Measurements from ENCODE around the gene RAPGEF6.
"Not testable (repeated sequence)": the region's sequence is repeated elsewhere in the genome, so short reads cannot be mapped to it uniquely, and the experiment has no call there.

RAPGEF6 gene

GRCh38 chr5:131386124-131386523 is 248.9 kb downstream of the RAPGEF6 start:
- Mint-ChIP-seq H3K4me1 (ENCODE audit: low read depth) (peaks cover 74% of the 10 kb centered on the region), H3K36me3 (ENCODE audit: low read depth) (peaks cover 46% of the 10 kb centered on the region), H3K9me3 (no peaks in the 10 kb centered on the region), H3K27ac (peak overlapping the region; percentile 46), H3K4me3 (no peak overlapping the region), H3K27me3 (ENCODE audit: low read depth) (no peaks in the 10 kb centered on the region)

- peaks cover 73% of the 10 kb centered on the region for H3K4me1 Mint-ChIP-seq (ENCODE audit: low read depth)
- H3K36me3 Mint-ChIP-seq (ENCODE audit: low read depth), result peaks cover 43% of the 10 kb centered on the region
- peak overlapping the region; percentile 68 for H3K27ac Mint-ChIP-seq
- H3K27me3 Mint-ChIP-seq (ENCODE audit: low read depth), result no peaks in the 10 kb centered on the region
- H3K9me3 Mint-ChIP-seq, result no peaks in the 10 kb centered on the region
- peak overlapping the region; percentile 39 for H3K4me3 Mint-ChIP-seq
Observed at GRCh38 chr5:131384616-131385214, 250.3 kb downstream of the RAPGEF6 start.

GRCh38 chr5:131384173-131384572 is 250.9 kb downstream of the RAPGEF6 start:
- H3K9me3 Mint-ChIP-seq, result no peaks in the 10 kb centered on the region
- peak overlapping the region; percentile 68 for H3K27ac Mint-ChIP-seq
- peak overlapping the region; percentile 39 for H3K4me3 Mint-ChIP-seq
- peaks cover 38% of the 10 kb centered on the region for H3K36me3 Mint-ChIP-seq (ENCODE audit: low read depth)
- peaks cover 71% of the 10 kb centered on the region for H3K4me1 Mint-ChIP-seq (ENCODE audit: low read depth)
- no peaks in the 10 kb centered on the region for H3K27me3 Mint-ChIP-seq (ENCODE audit: low read depth)

GRCh38 chr5:131382407-131383395 is 252.3 kb downstream of the RAPGEF6 start:
- H3K27me3 Mint-ChIP-seq (ENCODE audit: low read depth), result no peaks in the 10 kb centered on the region
- H3K9me3 Mint-ChIP-seq, result no peaks in the 10 kb centered on the region
- H3K36me3 Mint-ChIP-seq (ENCODE audit: low read depth), result peaks cover 33% of the 10 kb centered on the region
- H3K27ac Mint-ChIP-seq, result peak overlapping the region; percentile 94
- H3K4me1 Mint-ChIP-seq (ENCODE audit: low read depth), result peaks cover 75% of the 10 kb centered on the region
- peak overlapping the region; percentile 45 for H3K4me3 Mint-ChIP-seq

- Mint-ChIP-seq H3K27me3 (ENCODE audit: low read depth) (no peaks in the 10 kb centered on the region), H3K27ac (peak overlapping the region; percentile 94), H3K4me3 (peak overlapping the region; percentile 71), H3K4me1 (ENCODE audit: low read depth) (peaks cover 75% of the 10 kb centered on the region), H3K9me3 (no peaks in the 10 kb centered on the region), H3K36me3 (ENCODE audit: low read depth) (peaks cover 30% of the 10 kb centered on the region)
Observed at GRCh38 chr5:131381777-131382176, 253.3 kb downstream of the RAPGEF6 start.

GRCh38 chr5:131381021-131381420 is 254.0 kb downstream of the RAPGEF6 start:
- H3K27ac Mint-ChIP-seq, result peak overlapping the region; percentile 94
- H3K4me1 Mint-ChIP-seq (ENCODE audit: low read depth), result peaks cover 73% of the 10 kb centered on the region
- H3K27me3 Mint-ChIP-seq (ENCODE audit: low read depth), result no peaks in the 10 kb centered on the region
- H3K9me3 Mint-ChIP-seq, result no peaks in the 10 kb centered on the region
- peaks cover 29% of the 10 kb centered on the region for H3K36me3 Mint-ChIP-seq (ENCODE audit: low read depth)
- peak overlapping the region; percentile 72 for H3K4me3 Mint-ChIP-seq

- not testable (repeated sequence) for H3K4me3 Mint-ChIP-seq; H3K9me3 Mint-ChIP-seq; H3K27me3 Mint-ChIP-seq (ENCODE audit: low read depth)
- peaks cover 28% of the 10 kb centered on the region for H3K36me3 Mint-ChIP-seq (ENCODE audit: low read depth)
- peaks cover 75% of the 10 kb centered on the region for H3K4me1 Mint-ChIP-seq (ENCODE audit: low read depth)
- peak overlapping the region; percentile 94 for H3K27ac Mint-ChIP-seq
Observed at GRCh38 chr5:131380238-131380637, 254.8 kb downstream of the RAPGEF6 start.

GRCh38 chr5:131379723-131380122 is 255.3 kb downstream of the RAPGEF6 start:
- Mint-ChIP-seq H3K27ac (peak overlapping the region; percentile 94), H3K36me3 (ENCODE audit: low read depth) (peaks cover 26% of the 10 kb centered on the region), H3K27me3 (ENCODE audit: low read depth) (no peaks in the 10 kb centered on the region), H3K4me1 (ENCODE audit: low read depth) (peaks cover 75% of the 10 kb centered on the region), H3K4me3 (peak overlapping the region; percentile 65), H3K9me3 (no peaks in the 10 kb centered on the region)

GRCh38 chr5:131378721-131379541 is 256.1 kb downstream of the RAPGEF6 start:
- Mint-ChIP-seq H3K27ac (peak overlapping the region; percentile 94), H3K36me3 (ENCODE audit: low read depth) (peaks cover 26% of the 10 kb centered on the region), H3K27me3 (ENCODE audit: low read depth) (no peaks in the 10 kb centered on the region), H3K4me3 (peak overlapping the region; percentile 65), H3K4me1 (ENCODE audit: low read depth) (peaks cover 70% of the 10 kb centered on the region), H3K9me3 (no peaks in the 10 kb centered on the region)

GRCh38 chr5:131377785-131378325 is 257.2 kb downstream of the RAPGEF6 start:
- Mint-ChIP-seq H3K4me1 (ENCODE audit: low read depth) (peaks cover 71% of the 10 kb centered on the region), H3K27me3 (ENCODE audit: low read depth) (no peaks in the 10 kb centered on the region), H3K36me3 (ENCODE audit: low read depth) (peaks cover 34% of the 10 kb centered on the region), H3K9me3 (no peaks in the 10 kb centered on the region), H3K4me3 (peak overlapping the region; percentile 61), H3K27ac (peak overlapping the region; percentile 70)

- H3K4me1 Mint-ChIP-seq (ENCODE audit: low read depth), result peaks cover 70% of the 10 kb centered on the region
- H3K27me3 Mint-ChIP-seq (ENCODE audit: low read depth), result no peaks in the 10 kb centered on the region
- H3K9me3 Mint-ChIP-seq, result no peaks in the 10 kb centered on the region
- peak overlapping the region; percentile 70 for H3K27ac Mint-ChIP-seq
- peaks cover 35% of the 10 kb centered on the region for H3K36me3 Mint-ChIP-seq (ENCODE audit: low read depth)
- H3K4me3 Mint-ChIP-seq, result no peak overlapping the region
Observed at GRCh38 chr5:131377346-131377745, 257.7 kb downstream of the RAPGEF6 start.

GRCh38 chr5:131375351-131375750 is 259.7 kb downstream of the RAPGEF6 start:
- Mint-ChIP-seq H3K27me3 (ENCODE audit: low read depth) (no peaks in the 10 kb centered on the region), H3K4me1 (ENCODE audit: low read depth) (peaks cover 71% of the 10 kb centered on the region), H3K9me3 (no peaks in the 10 kb centered on the region), H3K27ac (peak overlapping the region; percentile 70), H3K4me3 (peak overlapping the region; percentile 25), H3K36me3 (ENCODE audit: low read depth) (peaks cover 27% of the 10 kb centered on the region)

Measured in T-helper 1 cell treated with Interleukin-12 subunit alpha and Interleukin-12 subunit beta and Interleukin-4 antibody, amounts not matched to agents 30 μg/mL and 1 μg/mL, for 36 hours (primary cell).